HCT116 (cell line): Measurements from ENCODE around the gene EP400. TPM values are rescaled to one million over a fixed set of nuclear protein-coding genes. Genes with fewer than 3 reads are reported as not detected.

ENCODE experiments used
- ATAC-seq: fragments of 200-7000 bp; cut with Tn5 transposase; 2 replicates; pipeline ENCODE4 v1.9.1; 2020; ENCODE audit warnings: mild to moderate bottlenecking, moderate library complexity
- BruUV-seq: library from RNA; stranded (reverse); fragments of 400-500 nt; replicated peaks from 2 replicates; lab custom pipeline; 2021; lab: Mats Ljungman, UMichigan
- CTCF ChIA-PET: fragments of 300-600 bp; sonication (Branson Sonifier 250); formaldehyde crosslinking; loops from one replicate; lab custom pipeline; 2021; ENCODE audit warnings: antibody characterized with exemption; lab: Charles Lee
- POLR2A ChIA-PET: fragments of 300-600, 350-600 bp; sonication (Branson Sonifier 250); formaldehyde crosslinking; loops from one replicate; lab custom pipeline; 2021; ENCODE audit warnings: antibody characterized with exemption; lab: Charles Lee
- RAD21 ChIA-PET, 2 experiments: fragments of 300-600 bp; sonication (Branson Sonifier 250); formaldehyde crosslinking; loops; one replicate each; lab custom pipeline; 2023; ENCODE audit warnings: low total read pairs in 2 of 2; ENCODE audit not compliant: uncharacterized antibody in 2 of 2, unreplicated experiment in 2 of 2, low non-redundant PET in 1 of 2; lab: Charles Lee
- DNase-seq: peaks from one replicate; pipeline ENCODE4 v3.0.0-alpha.2; 2010; ENCODE audit warnings: low read depth, low spot score
- H2AFZ ChIP-seq: fragments of 200-600 bp; shearing (Covaris generic), sonication (generic); 2 replicates; pipeline ENCODE4 v1.6.1; 2017; ENCODE audit warnings: low read depth, mixed run types, mixed read lengths, antibody characterized with exemption, low read length; ENCODE audit not compliant: poor library complexity, severe bottlenecking
- H3K27ac ChIP-seq: 2 replicates; pipeline ENCODE4 v1.5.1; 2012; ENCODE audit warnings: low read depth, low read length
- H3K27me3 ChIP-seq: fragments of 200-600 bp; sonication (generic); 2 replicates; pipeline ENCODE4 v1.6.1; 2016; ENCODE audit warnings: mixed run types, low read length, mixed read lengths; ENCODE audit not compliant: insufficient read depth
- H3K36me3 ChIP-seq, 2 experiments: fragments of 200-500 bp in 1 of 2; fragments of 200-600 bp in 1 of 2; sonication (Bioruptor generic) in 1 of 2; sonication (generic) in 1 of 2; 2 replicates each; pipeline versions ENCODE4 v1.5.1 to v1.6.1; 2014 to 2016; ENCODE audit warnings: low read length in 2 of 2, inconsistent platforms in 1 of 2, mixed read lengths in 1 of 2, mixed run types in 1 of 2; ENCODE audit not compliant: insufficient read depth in 2 of 2, control insufficient read depth in 1 of 2
- H3K4me1 ChIP-seq, 2 experiments: fragments of 200-600 bp in 1 of 2; sonication (generic) in 1 of 2; 2 replicates each; pipeline versions ENCODE4 v1.5.1 to v1.6.1; 2012 to 2017; ENCODE audit warnings: low read length in 2 of 2, inconsistent platforms in 1 of 2, mild to moderate bottlenecking in 1 of 2, mixed read lengths in 1 of 2, mixed run types in 1 of 2, moderate library complexity in 1 of 2; ENCODE audit not compliant: insufficient read depth in 2 of 2, control insufficient read depth in 1 of 2
- H3K4me2 ChIP-seq: fragments of 200-600 bp; sonication (generic); 2 replicates; pipeline ENCODE4 v1.6.1; 2017; ENCODE audit warnings: mixed run types, low read length, mixed read lengths
- H3K4me3 ChIP-seq, 2 experiments: fragments of 200-600 bp in 1 of 2; sonication (generic) in 1 of 2; replicated peaks in 1 of 2; 2 replicates each; pipeline ENCODE4 v1.5.1; 2011 to 2016; ENCODE audit warnings: low read length in 2 of 2, control low read depth in 1 of 2, low read depth in 1 of 2, mild to moderate bottlenecking in 1 of 2, mixed read lengths in 1 of 2, mixed run types in 1 of 2
- H3K79me2 ChIP-seq: fragments of 200-600 bp; sonication (generic); 2 replicates; pipeline ENCODE4 v1.6.1; 2017; ENCODE audit warnings: mild to moderate bottlenecking, mixed run types, low read length, moderate library complexity, mixed read lengths; ENCODE audit not compliant: insufficient read depth
- H3K9ac ChIP-seq: fragments of 200-600 bp; sonication (generic); 2 replicates; pipeline ENCODE4 v1.6.1; 2016; ENCODE audit warnings: low read length, mixed read lengths
- H3K9me2 ChIP-seq: fragments of 200-600 bp; sonication (generic), shearing (Covaris generic); 2 replicates; pipeline ENCODE4 v1.6.1; 2017; ENCODE audit warnings: mixed run types, mild to moderate bottlenecking, moderate library complexity; ENCODE audit not compliant: insufficient read depth
- H3K9me3 ChIP-seq, 2 experiments: fragments of 200-500 bp in 1 of 2; fragments of 200-600 bp in 1 of 2; sonication (Bioruptor generic) in 1 of 2; sonication (generic) in 1 of 2; 2 replicates each; pipeline ENCODE4 v1.6.1; 2014 to 2017; ENCODE audit warnings: low read length in 2 of 2, mixed read lengths in 2 of 2, inconsistent platforms in 1 of 2, low read depth in 1 of 2, mild to moderate bottlenecking in 1 of 2, mixed run types in 1 of 2, moderate library complexity in 1 of 2; ENCODE audit not compliant: control insufficient read depth in 1 of 2, insufficient read depth in 1 of 2
- H4K20me1 ChIP-seq: fragments of 200-600 bp; sonication (generic), shearing (Covaris generic); 2 replicates; pipeline ENCODE4 v1.6.1; 2017; ENCODE audit warnings: mixed run types, mild to moderate bottlenecking, moderate library complexity; ENCODE audit not compliant: insufficient read depth
- CBX3 ChIP-seq: IDR thresholded peaks from 2 replicates; pipeline ENCODE4 v1.6.1; 2012; ENCODE audit warnings: low read depth
- CEBPB ChIP-seq: IDR thresholded peaks from 2 replicates; pipeline ENCODE4 v1.6.1; 2012; ENCODE audit warnings: low read depth
- EGR1 ChIP-seq: IDR thresholded peaks from 2 replicates; pipeline ENCODE4 v1.6.1; 2012; ENCODE audit warnings: low read depth
- ELF1 ChIP-seq: IDR thresholded peaks from 2 replicates; pipeline ENCODE4 v1.6.1; 2012; ENCODE audit warnings: low read depth, borderline replicate concordance
- EZH2 ChIP-seq: fragments of 200-600 bp; sonication (generic); IDR thresholded peaks from 2 replicates; pipeline ENCODE4 v1.6.1; 2017; ENCODE audit warnings: antibody characterized with exemption, mixed run types
- EZH2phosphoT487 ChIP-seq: fragments of 200-600 bp; IDR thresholded peaks from 2 replicates; pipeline ENCODE4 v1.6.1; 2018; ENCODE audit warnings: antibody characterized with exemption, borderline replicate concordance
- FOSL1 ChIP-seq: IDR thresholded peaks from 2 replicates; pipeline ENCODE4 v1.6.1; 2012; ENCODE audit warnings: low read depth
- JUND ChIP-seq: IDR thresholded peaks from 2 replicates; pipeline ENCODE4 v1.6.1; 2012
- MAX ChIP-seq: IDR thresholded peaks from 2 replicates; pipeline ENCODE4 v1.6.1; 2012
- POLR2AphosphoS5 ChIP-seq: IDR thresholded peaks from 2 replicates; pipeline ENCODE4 v1.6.1; 2011; ENCODE audit warnings: mild to moderate bottlenecking, low read depth, low read length, moderate library complexity
- RAD21 ChIP-seq: IDR thresholded peaks from 2 replicates; pipeline ENCODE4 v1.6.1; 2012; ENCODE audit warnings: low read depth, mild to moderate bottlenecking
- SP1 ChIP-seq: IDR thresholded peaks from 2 replicates; pipeline ENCODE4 v1.6.1; 2012; ENCODE audit warnings: low read depth
- TCF7L2 ChIP-seq: IDR thresholded peaks from 2 replicates; pipeline ENCODE4 v1.7.0; 2011; ENCODE audit warnings: borderline replicate concordance, inconsistent platforms; ENCODE audit not compliant: insufficient read depth, insufficient read length; ENCODE audit errors: extremely low read depth
- YY1 ChIP-seq: IDR thresholded peaks from 2 replicates; pipeline ENCODE4 v1.6.1; 2011; ENCODE audit warnings: low read length, low read depth, moderate library complexity, mild to moderate bottlenecking; ENCODE audit not compliant: insufficient replicate concordance; ENCODE audit errors: extremely low read depth
- intact Hi-C: fragments of 100-400 bp; cut with micrococcal nuclease; formaldehyde crosslinking; loops from 2 replicates; pipeline ENCODE4 v1.10.0; 2022
- total RNA-seq: library from RNA; stranded (reverse); gene quantifications from one replicate; pipeline ENCODE4 v1.2.1, GENCODE V29; 2021; ENCODE audit not compliant: unreplicated experiment
- TF ChIP-seq, protein P1 (sequence below): IDR thresholded peaks from 2 replicates; pipeline ENCODE4 v1.6.1; 2012

The EP400 gene
- total RNA-seq, 1 experiment from 2014 or later: 54.5 TPM

DNA sequence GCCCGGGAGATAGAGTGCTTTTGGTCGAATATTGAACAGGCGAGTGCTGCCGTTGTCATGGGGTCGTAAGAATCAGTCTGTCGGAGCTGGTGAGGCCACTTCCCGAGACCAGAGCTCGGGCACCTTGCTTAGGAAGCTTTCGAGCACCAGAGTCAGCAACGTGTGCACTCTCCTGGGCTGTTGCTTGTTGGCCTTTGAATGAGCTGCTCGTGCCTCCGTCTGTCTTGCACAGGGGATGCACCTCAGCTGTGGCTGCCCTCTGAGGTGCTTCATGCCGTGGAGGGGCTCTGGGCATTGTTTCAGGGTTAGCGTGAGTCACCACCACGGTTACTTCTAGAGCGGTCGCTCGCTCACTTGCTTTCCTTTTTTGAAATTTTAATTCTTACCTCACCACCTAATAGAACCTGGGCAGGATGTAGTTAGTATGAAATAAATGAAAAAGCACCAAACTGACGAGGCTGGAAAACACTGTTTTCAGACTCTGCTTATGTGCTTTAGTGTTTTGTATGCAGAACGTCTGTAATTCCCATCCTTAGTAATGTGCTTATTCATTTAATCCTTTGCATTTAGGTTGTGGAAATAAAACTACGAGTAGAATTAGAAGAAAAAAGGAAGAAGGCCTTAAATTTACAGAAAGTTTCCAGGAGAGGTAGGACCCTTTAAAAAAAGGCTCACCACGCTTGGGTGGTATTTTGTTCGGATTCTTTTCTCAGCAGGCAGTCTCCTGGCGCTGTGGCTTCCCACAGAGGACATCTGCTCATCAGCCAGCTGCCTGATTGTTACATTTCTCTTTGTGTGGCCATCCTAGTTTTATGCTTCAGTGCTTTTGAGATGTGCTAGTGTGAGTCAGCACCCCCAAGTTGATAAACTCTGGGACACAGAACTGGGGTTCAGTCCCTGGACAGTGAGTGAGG, 40.6 kb downstream of the EP400 start:
- Histone ChIP-seq H3K4me2 (no peak overlapping the region), H3K9ac (no peak overlapping the region), H3K4me1 (no peaks in the 10 kb centered on the region), H3K4me3 (no peak overlapping the region), H3K36me3 (peaks cover 31 to 46% of the 10 kb centered on the region in 2 experiments), H3K27ac (no peak overlapping the region), H3K79me2 (no peaks in the 10 kb centered on the region), H3K9me3 (no peaks in the 10 kb centered on the region), H3K27me3 (no peaks in the 10 kb centered on the region), H4K20me1 (no peaks in the 10 kb centered on the region), H3K9me2 (no peaks in the 10 kb centered on the region), H2AFZ (no peak overlapping the region)
- POLR2A ChIA-PET: no interaction called here
- no peak for TF ChIP-seq SP1
- TF ChIP-seq EZH2: no peak
- no peak for TF ChIP-seq JUND
- TF ChIP-seq POLR2AphosphoS5: no peak
- no peak for TF ChIP-seq MAX
- TF ChIP-seq EGR1: no peak
- TF ChIP-seq RAD21: no peak
- TF ChIP-seq FOSL1: no peak
- no peak for TF ChIP-seq ELF1
- TF ChIP-seq CBX3: no peak
- TF ChIP-seq CEBPB: no peak
- RAD21 ChIA-PET: no interaction called here
- ATAC-seq: no peak
- BruUV-seq: no TSS peak
- intact Hi-C loops: no loop called here
- CTCF ChIA-PET: no interaction called here
- DNase-seq: no peak

DNA sequence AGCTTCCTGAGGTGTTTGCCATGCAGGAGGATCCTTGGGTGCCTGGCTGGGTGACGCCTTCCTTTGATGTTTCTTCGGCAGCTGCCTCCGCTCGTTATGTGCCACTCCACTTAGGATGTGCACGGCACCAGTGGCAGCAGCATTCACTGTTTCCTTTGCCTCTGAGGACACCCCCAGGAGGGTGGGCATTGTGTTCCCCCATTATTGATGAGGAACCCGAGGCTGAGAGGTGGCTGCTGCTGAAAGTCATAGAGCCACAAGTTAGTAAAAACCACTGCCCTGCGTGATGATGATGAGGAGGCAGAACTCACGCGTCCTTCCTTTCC, 41.2 kb downstream of the EP400 start:
- H3K36me3 ChIP-seq: peaks cover 31 to 46% of the 10 kb centered on the region in 2 experiments
- no peaks in the 10 kb centered on the region for H3K9me3 ChIP-seq
- H3K4me1 ChIP-seq: no peaks in the 10 kb centered on the region
- H3K4me3 ChIP-seq: no peak overlapping the region
- TF ChIP-seq, protein P1, sequence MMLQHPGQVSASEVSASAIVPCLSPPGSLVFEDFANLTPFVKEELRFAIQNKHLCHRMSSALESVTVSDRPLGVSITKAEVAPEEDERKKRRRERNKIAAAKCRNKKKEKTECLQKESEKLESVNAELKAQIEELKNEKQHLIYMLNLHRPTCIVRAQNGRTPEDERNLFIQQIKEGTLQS: no peak
- no peak for TF ChIP-seq YY1
- TF ChIP-seq EZH2phosphoT487: no peak
- no peak for TF ChIP-seq TCF7L2
- no peak for TF ChIP-seq ELF1
- TF ChIP-seq JUND: no peak
- no peak overlapping the region for H3K27ac ChIP-seq
- no peaks in the 10 kb centered on the region for H3K9me2 ChIP-seq
- POLR2A ChIA-PET: no interaction called here
- intact Hi-C loops: no loop called here
- CTCF ChIA-PET: no interaction called here
- RAD21 ChIA-PET: interaction anchor here in 1 of 2 experiments (0.7 kb wide), 1 partner anchor 552 kb away, joined by 3 read pairs; no protein-coding TSS in a partner anchor
- H3K79me2 ChIP-seq: no peaks in the 10 kb centered on the region
- H4K20me1 ChIP-seq: no peaks in the 10 kb centered on the region
- H3K27me3 ChIP-seq: no peaks in the 10 kb centered on the region
- DNase-seq: no peak
- H2AFZ ChIP-seq: no peak overlapping the region
- no peak for ATAC-seq
- H3K4me2 ChIP-seq: no peak overlapping the region
- no TSS peak for BruUV-seq
- H3K9ac ChIP-seq: no peak overlapping the region
